HT1080 (cell line): ENCODE results near the gene SPACDR. TPM values are rescaled to one million over a fixed set of nuclear protein-coding genes. Genes with fewer than 3 reads are reported as not detected.
A peak's percentile ranks its signal among the peaks of the same experiment; 100 is the strongest.

Experiments used
- DNase-seq: peaks from one replicate; pipeline ENCODE4 v3.0.0-alpha.2; 2015; ENCODE audit warnings: low read depth
- total RNA-seq: library from RNA; depleted of rRNA; stranded (reverse); fragments of >200 nt; shearing (Covaris generic); gene quantifications from 2 replicates; pipeline ENCODE4 v1.2.3, GENCODE V29; 2014; rRNA removed

Gene SPACDR
- total RNA-seq, 1 experiment from 2014 or later, result 0.85 TPM

- DNase-seq, result no peak
Observed at GRCh38 chr7:100419660-100420226, 44.3 kb downstream of the SPACDR start.

- no peak for DNase-seq
Observed at GRCh38 chr7:100418930-100419659, 45.0 kb downstream of the SPACDR start.

GRCh38 chr7:100415448-100415847, 48.6 kb downstream of the SPACDR start:
- DNase-seq, result no peak

GRCh38 chr7:100413889-100414288, 50.2 kb downstream of the SPACDR start:
- no peak for DNase-seq

- DNase-seq, result no peak
Observed at GRCh38 chr7:100413346-100413745, 50.7 kb downstream of the SPACDR start.

- no peak for DNase-seq
Observed at GRCh38 chr7:100411101-100411500, 53.0 kb downstream of the SPACDR start.

- peak; percentile 75 for DNase-seq
Observed at GRCh38 chr7:100407285-100408180, 56.5 kb downstream of the SPACDR start.

- peak; percentile 57 for DNase-seq
Observed at GRCh38 chr7:100406767-100407166, 57.3 kb downstream of the SPACDR start.

Other genes with a start within 250 kb of the SPACDR start
- not detected in 2 replicates for gene PVRIG, start 244.3 kb downstream of the SPACDR start, total RNA-seq
- gene SPDYE3, start 156.6 kb downstream of the SPACDR start, total RNA-seq, result not detected in 2 replicates
- 21.5 and 23.4 TPM in 2 replicates for gene PILRB, start 106.1 kb downstream of the SPACDR start, total RNA-seq
- gene PILRA, start 90.8 kb downstream of the SPACDR start, total RNA-seq, result 0.61 and 1.2 TPM in 2 replicates
- gene ZCWPW1, start 35.6 kb downstream of the SPACDR start, total RNA-seq, result 1.0 and 1.1 TPM in 2 replicates
- 69.7 and 86.6 TPM in 2 replicates for gene MEPCE, start 34.4 kb downstream of the SPACDR start, total RNA-seq
- 47.7 and 64.3 TPM in 2 replicates for gene PPP1R35, start 27.8 kb downstream of the SPACDR start, total RNA-seq
- 58.9 and 65.7 TPM in 2 replicates for gene TSC22D4, start 15.0 kb upstream of the SPACDR start, total RNA-seq
- gene NYAP1, start 19.7 kb upstream of the SPACDR start, total RNA-seq, result 0.10 and 0.20 TPM in 2 replicates
- 13.5 and 19.9 TPM in 2 replicates for gene AGFG2, start 74.9 kb upstream of the SPACDR start, total RNA-seq
- gene SAP25, start 109.6 kb upstream of the SPACDR start, total RNA-seq, result 0.43 and 1.6 TPM in 2 replicates
- gene LRCH4, start 121.9 kb upstream of the SPACDR start, total RNA-seq, result 14.3 and 19.7 TPM in 2 replicates
- 0.37 TPM in 1 of 2 replicates, not detected in the other for gene FBXO24, start 122.1 kb upstream of the SPACDR start, total RNA-seq
- gene PCOLCE, start 138.1 kb upstream of the SPACDR start, total RNA-seq, result 0.73 and 1.5 TPM in 2 replicates
- 3.6 and 13.0 TPM in 2 replicates for gene MOSPD3, start 148.3 kb upstream of the SPACDR start, total RNA-seq
- not detected in 2 replicates for gene TFR2, start 177.3 kb upstream of the SPACDR start, total RNA-seq
- gene ACTL6B, start 192.2 kb upstream of the SPACDR start, total RNA-seq, result not detected in 2 replicates
- 92.6 and 162 TPM in 2 replicates for gene GNB2, start 209.5 kb upstream of the SPACDR start, total RNA-seq
- gene GIGYF1, start 230.0 kb upstream of the SPACDR start, total RNA-seq, result 11.9 and 13.8 TPM in 2 replicates
- gene POP7, start 241.9 kb upstream of the SPACDR start, total RNA-seq, result 167 and 168 TPM in 2 replicates